AG10803 (cell line): ENCODE measurements around the gene WDR45B.

Experiments
- DNase-seq: peaks from one replicate; pipeline ENCODE4 v3.0.0; 2010; ENCODE audit warnings: low read depth
- H3K4me3 ChIP-seq: 2 replicates; pipeline ENCODE4 v1.5.1; 2011; ENCODE audit warnings: mild to moderate bottlenecking, low read length, control low read depth
- TF ChIP-seq, protein P1 (sequence below): conservative IDR thresholded peaks from 2 replicates; pipeline ENCODE4 v1.5.1; 2011; ENCODE audit warnings: mild to moderate bottlenecking, low read length, control low read depth, inconsistent platforms

The WDR45B gene

DNA sequence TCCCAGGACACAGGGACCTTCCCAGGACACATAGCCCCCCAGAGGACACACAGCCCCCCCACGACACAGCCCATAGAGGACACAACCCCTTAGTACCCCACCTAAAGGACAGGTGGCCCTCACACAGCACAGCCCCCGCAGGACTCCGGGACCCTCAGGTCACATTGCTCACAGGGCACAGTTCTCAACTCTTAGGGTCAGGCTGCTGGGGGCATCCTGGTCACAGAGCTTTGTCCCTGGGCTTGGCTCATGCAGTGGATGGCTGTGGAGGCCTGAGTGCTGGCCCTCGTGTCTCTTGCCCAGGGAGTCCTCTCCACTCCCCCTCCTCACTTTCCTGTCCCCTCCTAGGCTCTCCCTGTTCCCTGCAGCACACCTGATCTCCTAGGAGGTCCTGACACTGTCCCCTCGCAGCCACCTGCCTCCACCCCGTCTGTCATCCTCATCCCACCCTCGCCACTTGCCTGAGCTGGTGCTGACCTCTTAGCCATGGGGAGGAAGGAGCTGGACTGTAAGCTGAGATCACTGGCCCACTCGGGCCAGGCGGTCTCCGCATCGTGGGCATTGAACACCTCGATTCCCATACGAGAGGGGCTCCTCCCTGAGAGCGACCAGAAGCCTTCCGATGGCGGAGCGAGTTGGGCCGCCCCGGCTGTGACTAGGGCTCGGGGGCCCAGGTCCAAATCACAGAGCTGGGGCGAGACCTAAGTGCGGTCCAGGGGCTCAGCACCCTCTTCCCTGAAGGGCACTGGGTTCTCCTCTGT, 1.4 kb upstream of the WDR45B start:
- H3K4me3 ChIP-seq = no peak overlapping the region
- TF ChIP-seq, protein P1, sequence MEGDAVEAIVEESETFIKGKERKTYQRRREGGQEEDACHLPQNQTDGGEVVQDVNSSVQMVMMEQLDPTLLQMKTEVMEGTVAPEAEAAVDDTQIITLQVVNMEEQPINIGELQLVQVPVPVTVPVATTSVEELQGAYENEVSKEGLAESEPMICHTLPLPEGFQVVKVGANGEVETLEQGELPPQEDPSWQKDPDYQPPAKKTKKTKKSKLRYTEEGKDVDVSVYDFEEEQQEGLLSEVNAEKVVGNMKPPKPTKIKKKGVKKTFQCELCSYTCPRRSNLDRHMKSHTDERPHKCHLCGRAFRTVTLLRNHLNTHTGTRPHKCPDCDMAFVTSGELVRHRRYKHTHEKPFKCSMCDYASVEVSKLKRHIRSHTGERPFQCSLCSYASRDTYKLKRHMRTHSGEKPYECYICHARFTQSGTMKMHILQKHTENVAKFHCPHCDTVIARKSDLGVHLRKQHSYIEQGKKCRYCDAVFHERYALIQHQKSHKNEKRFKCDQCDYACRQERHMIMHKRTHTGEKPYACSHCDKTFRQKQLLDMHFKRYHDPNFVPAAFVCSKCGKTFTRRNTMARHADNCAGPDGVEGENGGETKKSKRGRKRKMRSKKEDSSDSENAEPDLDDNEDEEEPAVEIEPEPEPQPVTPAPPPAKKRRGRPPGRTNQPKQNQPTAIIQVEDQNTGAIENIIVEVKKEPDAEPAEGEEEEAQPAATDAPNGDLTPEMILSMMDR = no peak
- DNase-seq = no peak

DNA sequence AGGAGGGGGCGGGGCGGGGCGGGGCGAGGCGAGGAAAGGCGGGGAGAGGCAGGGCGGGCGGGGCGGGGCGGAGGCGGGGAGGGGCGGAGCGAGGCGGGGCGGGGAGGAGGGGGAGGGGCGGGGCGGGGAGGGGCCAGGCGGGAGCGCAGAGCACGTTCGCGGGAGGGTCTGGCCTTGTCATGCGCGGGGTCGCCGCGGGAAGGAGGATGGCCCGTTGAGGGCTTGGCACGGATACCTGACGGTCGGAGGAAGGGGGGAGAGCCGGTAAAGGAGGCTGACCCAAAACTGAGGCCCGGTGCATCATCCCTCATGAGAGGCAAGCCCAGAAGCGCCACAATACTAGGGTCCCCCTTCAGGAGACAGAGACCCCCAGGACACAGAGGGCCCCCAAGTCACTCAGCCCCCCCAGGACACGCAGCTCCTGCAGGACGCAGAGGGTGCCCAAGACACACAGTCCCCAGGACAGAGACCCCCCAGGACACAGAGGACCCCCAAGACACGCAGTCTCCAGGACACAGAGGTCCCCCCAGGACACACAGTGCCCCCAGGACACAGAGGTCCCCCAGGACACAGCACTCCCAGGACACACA, 593 bp upstream of the WDR45B start:
- peak overlapping the region; percentile 71 for H3K4me3 ChIP-seq
- TF ChIP-seq, protein P1 = no peak
- DNase-seq = no peak

DNA sequence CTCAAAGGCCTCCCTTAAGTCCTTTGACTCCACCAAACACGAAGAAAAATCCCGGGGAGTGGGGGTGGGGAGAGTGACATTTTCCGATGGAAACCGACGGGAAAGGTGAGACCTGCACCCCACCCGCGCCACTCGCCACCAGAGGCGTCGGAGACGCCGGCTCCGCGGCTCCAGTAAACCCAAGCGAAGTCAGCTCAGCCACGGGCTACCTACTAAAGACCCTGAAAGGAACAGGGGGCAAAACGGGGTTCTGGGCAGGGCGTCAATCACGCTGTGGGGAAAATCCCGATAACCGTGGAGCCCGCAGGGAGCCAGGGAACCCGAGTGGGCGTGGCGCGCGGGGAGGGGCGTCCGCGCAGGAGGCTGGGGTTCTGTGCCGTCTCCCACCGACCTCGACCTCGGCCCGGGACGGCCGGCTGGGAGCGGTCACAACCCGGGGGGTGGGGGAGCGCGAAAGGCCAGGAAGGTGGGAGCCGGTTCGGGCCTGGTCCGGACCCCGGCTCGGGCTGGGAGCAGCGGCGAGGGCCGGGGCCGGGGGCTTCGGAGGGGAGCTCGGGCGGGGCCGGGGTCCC, 565 bp downstream of the WDR45B start:
- DNase-seq = no peak
- peak overlapping the region; percentile 90 for H3K4me3 ChIP-seq
- TF ChIP-seq, protein P1 = peak; percentile 23; the same call in 1 of the 2 replicates

DNA sequence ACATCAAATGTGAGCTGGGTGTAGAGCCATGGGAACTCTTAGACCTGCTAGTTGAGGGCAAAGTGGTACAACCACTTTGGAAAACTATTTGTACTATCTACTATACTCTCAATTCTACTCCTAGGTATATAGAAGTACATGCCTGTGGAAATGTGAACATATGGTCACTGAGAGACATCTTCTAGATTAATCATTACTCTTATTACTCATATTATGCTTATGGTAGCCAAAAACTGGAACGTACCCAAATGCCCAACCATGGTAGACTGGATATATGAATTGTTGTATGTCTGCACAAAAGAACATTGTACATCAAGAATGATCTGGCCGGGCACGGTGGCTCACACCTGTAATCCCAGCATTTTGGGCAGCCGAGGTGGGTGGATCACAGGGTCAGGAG, 2.7 kb downstream of the WDR45B start:
- no peak overlapping the region for H3K4me3 ChIP-seq

DNA sequence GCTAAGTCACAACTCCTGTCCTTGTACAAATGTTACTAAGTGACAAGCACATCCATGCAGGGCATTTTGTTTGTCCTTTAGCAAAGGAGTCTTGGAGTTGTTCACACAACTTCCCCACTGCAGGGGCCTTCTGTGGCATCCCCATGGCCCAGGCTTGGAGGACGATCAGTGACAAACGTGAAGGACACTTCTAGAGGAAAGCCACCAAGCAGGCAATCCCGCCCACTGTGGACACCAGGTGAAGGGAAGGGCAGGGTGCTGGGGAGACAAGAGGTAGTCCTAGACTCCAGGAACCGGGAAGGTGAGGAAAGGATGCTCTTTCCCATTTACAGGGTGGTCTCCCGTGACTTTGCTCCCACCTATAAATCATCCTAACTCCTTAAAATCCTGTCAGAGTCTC, 4.1 kb downstream of the WDR45B start:
- no peak overlapping the region for H3K4me3 ChIP-seq
- DNase-seq = no peak
- TF ChIP-seq, protein P1 = no peak

More for the DNA sequence above, 2.7 kb downstream of the WDR45B start:
- no peak for DNase-seq
- TF ChIP-seq, protein P1 = no peak

DNA sequence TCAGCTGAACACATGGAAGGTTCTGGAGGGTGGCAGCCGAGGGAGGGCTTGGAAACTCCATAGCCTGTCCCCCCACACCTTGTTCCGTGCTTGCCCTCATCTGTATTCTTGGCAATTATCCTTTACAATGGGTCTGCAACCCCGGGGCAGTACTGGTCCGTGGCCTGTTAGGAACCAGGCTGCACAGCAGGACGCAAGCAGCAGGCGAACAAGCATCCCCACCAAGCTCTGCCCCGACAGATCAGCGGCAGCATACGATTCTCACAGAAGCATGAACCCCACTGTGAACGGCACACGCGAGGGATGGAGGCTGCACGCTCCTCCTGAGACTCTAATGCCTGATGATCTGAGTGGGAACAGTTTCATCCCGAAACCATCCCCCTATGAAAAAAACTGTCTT, 6.2 kb downstream of the WDR45B start:
- DNase-seq = no peak
- TF ChIP-seq, protein P1 = no peak
- H3K4me3 ChIP-seq = no peak overlapping the region

DNA sequence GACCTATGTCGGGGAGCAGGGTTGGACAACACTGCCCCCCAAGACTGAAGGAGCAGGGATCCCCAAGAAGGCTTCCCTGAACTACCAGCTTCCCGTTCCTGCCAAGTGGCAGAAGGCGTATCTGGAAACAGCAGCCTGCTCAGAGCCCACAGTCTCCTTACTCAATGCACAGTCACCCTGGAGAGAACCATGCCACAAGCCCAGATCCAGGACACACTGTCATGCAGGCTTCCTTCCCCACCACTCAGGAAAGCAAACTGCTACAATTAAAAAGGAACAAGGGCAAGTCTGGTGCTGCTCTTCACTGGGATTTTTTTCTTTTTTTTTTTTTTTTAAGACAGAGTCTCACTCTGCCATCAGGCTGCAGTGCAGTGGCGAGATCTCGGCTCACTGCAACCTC, 8.2 kb downstream of the WDR45B start:
- TF ChIP-seq, protein P1 = no peak
- H3K4me3 ChIP-seq = no peak overlapping the region
- DNase-seq = no peak
